GM12878 (cell line): ENCODE measurements around the gene CXCL17.

ENCODE experiments used
- CEBPB ChIP-seq, 2 experiments: fragments of 150-350 bp in 1 of 2; IDR thresholded peaks; 2 replicates each; pipeline ENCODE4 v1.6.1; 2012 to 2014; ENCODE audit warnings: low read depth in 2 of 2, low read length in 2 of 2, borderline replicate concordance in 1 of 2, inconsistent platforms in 1 of 2
- CHD1 ChIP-seq: IDR thresholded peaks from 2 replicates; pipeline ENCODE4 v1.6.1; 2012; ENCODE audit warnings: low read depth, low read length, improper control_type of control experiment
- CTCF ChIP-seq, 3 experiments: IDR thresholded peaks in 2 of 3; conservative IDR thresholded peaks in 1 of 3; 2 replicates each; pipeline ENCODE4 v1.5.1; 2011; ENCODE audit warnings: low read depth in 3 of 3, low read length in 3 of 3, mild to moderate bottlenecking in 3 of 3, control low read depth in 2 of 3, moderate library complexity in 2 of 3, inconsistent platforms in 1 of 3, mixed read lengths in 1 of 3; ENCODE audit not compliant: control insufficient read depth in 2 of 3, insufficient read depth in 1 of 3; ENCODE audit errors: extremely low read depth in 1 of 3
- JUNB ChIP-seq: IDR thresholded peaks from 2 replicates; pipeline ENCODE4 v1.6.1; 2016; ENCODE audit warnings: antibody characterized with exemption, mild to moderate bottlenecking
- MXI1 ChIP-seq: fragments of 150-350 bp; IDR thresholded peaks from 2 replicates; pipeline ENCODE4 v1.6.1; 2011; ENCODE audit warnings: low read depth, mild to moderate bottlenecking, inconsistent platforms, low read length, improper control_type of control experiment
- POLR2A ChIP-seq: IDR thresholded peaks from 2 replicates; pipeline ENCODE4 v1.6.1; 2011; ENCODE audit warnings: low read depth, mild to moderate bottlenecking, low read length
- POLR2AphosphoS5 ChIP-seq: IDR thresholded peaks from 2 replicates; pipeline ENCODE4 v1.6.1; 2011; ENCODE audit warnings: mild to moderate bottlenecking, low read length, inconsistent platforms
- RFX5 ChIP-seq: IDR thresholded peaks from 2 replicates; pipeline ENCODE4 v1.6.1; 2011; ENCODE audit warnings: low read depth, low read length, improper control_type of control experiment
- SIN3A ChIP-seq: IDR thresholded peaks from 2 replicates; pipeline ENCODE4 v1.6.1; 2012; ENCODE audit warnings: low read depth, low read length, improper control_type of control experiment
- SRF ChIP-seq, 2 experiments: IDR thresholded peaks; 2 replicates each; pipeline ENCODE4 v1.6.1; 2011; ENCODE audit warnings: low read depth in 2 of 2, low read length in 2 of 2, mild to moderate bottlenecking in 1 of 2, moderate library complexity in 1 of 2
- TCF12 ChIP-seq: IDR thresholded peaks from 2 replicates; pipeline ENCODE4 v1.6.1; 2011; ENCODE audit warnings: low read depth, mild to moderate bottlenecking, low read length
- ZNF384 ChIP-seq: IDR thresholded peaks from 2 replicates; pipeline ENCODE4 v1.6.1; 2012; ENCODE audit warnings: low read depth, mild to moderate bottlenecking, low read length, improper control_type of control experiment, borderline replicate concordance
- TF ChIP-seq, protein P1 (sequence below): fragments of 450-650 bp; IDR thresholded peaks from 2 replicates; pipeline ENCODE4 v1.6.1; 2017; ENCODE audit warnings: mild to moderate bottlenecking
- TF ChIP-seq, protein P2 (sequence below): IDR thresholded peaks from 2 replicates; pipeline ENCODE4 v1.6.1; 2012; ENCODE audit warnings: low read length, inconsistent platforms

GRCh38 chr19:42380155-42380554 lies 62.6 kb downstream of the CXCL17 start:
- TF ChIP-seq RFX5 (no peak), SRF (IDR thresholded peaks at IDR 0.05; ENCODE audit: low read depth in 2 of 2, low read length in 2 of 2) (no peak), CHD1 (no peak), CTCF (IDR thresholded peaks at IDR 0.05 in 2 of 3, conservative IDR thresholded peaks at IDR 0.05 in 1 of 3; ENCODE audit: control insufficient read depth in 2 of 3, extremely low read depth in 1 of 3, insufficient read depth in 1 of 3, low read depth in 3 of 3, low read length in 3 of 3) (no peak), POLR2A (no peak), MXI1 (no peak), SIN3A (no peak), POLR2AphosphoS5 (no peak), ZNF384 (no peak), JUNB (no peak), CEBPB (IDR thresholded peaks at IDR 0.05; ENCODE audit: borderline replicate concordance in 1 of 2, low read depth in 2 of 2, low read length in 2 of 2) (no peak), TCF12 (no peak)
- TF ChIP-seq, protein P1, sequence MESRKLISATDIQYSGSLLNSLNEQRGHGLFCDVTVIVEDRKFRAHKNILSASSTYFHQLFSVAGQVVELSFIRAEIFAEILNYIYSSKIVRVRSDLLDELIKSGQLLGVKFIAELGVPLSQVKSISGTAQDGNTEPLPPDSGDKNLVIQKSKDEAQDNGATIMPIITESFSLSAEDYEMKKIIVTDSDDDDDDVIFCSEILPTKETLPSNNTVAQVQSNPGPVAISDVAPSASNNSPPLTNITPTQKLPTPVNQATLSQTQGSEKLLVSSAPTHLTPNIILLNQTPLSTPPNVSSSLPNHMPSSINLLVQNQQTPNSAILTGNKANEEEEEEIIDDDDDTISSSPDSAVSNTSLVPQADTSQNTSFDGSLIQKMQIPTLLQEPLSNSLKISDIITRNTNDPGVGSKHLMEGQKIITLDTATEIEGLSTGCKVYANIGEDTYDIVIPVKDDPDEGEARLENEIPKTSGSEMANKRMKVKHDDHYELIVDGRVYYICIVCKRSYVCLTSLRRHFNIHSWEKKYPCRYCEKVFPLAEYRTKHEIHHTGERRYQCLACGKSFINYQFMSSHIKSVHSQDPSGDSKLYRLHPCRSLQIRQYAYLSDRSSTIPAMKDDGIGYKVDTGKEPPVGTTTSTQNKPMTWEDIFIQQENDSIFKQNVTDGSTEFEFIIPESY = no peak
- TF ChIP-seq, protein P2, sequence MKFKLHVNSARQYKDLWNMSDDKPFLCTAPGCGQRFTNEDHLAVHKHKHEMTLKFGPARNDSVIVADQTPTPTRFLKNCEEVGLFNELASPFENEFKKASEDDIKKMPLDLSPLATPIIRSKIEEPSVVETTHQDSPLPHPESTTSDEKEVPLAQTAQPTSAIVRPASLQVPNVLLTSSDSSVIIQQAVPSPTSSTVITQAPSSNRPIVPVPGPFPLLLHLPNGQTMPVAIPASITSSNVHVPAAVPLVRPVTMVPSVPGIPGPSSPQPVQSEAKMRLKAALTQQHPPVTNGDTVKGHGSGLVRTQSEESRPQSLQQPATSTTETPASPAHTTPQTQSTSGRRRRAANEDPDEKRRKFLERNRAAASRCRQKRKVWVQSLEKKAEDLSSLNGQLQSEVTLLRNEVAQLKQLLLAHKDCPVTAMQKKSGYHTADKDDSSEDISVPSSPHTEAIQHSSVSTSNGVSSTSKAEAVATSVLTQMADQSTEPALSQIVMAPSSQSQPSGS = no peak
